ENCODE data around the gene NSD1.

The NSD1 gene

DNA sequence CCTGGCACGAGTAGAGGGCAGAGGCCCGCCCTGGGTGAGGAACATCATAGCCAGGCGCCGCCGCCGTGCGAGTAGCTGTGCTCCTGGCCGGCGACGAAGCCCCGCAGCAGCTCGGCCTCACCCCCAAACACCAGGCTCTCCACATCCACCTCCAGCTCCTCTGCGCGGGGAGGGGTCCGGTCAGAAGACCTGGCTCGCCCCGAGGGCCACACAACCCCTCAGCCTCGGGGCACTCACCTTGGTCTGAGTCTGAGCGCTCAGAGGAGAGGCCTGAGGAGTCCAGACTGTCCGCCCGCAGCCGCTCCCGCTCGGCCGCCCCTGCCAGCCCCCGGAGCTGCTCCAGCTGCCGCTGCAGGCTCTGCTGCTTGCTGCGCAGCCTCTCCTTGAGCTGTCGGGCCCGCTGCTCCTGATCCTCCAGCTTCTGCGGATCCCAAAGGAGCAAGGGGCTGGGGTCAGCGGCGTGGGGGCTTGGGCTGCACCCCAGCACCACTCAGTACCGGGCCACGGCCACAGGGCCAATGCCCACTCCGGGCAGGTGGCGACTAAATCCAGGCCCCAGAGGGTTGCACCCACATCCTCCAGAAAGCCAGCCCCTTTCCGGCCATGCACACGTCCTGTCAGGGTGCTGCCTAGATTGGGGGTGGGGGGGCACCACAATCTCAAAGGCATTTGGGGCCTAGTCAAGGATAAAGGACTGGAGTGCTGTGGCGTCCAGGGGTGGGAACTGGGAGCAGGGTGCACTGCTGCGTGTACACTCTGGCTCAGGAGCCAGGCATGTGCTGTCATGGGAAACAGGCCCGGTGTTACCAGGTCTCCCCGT lies 174.2 kb downstream of the NSD1 start:
- DNase-seq (ENCODE audit: low read depth) = no peak

DNA sequence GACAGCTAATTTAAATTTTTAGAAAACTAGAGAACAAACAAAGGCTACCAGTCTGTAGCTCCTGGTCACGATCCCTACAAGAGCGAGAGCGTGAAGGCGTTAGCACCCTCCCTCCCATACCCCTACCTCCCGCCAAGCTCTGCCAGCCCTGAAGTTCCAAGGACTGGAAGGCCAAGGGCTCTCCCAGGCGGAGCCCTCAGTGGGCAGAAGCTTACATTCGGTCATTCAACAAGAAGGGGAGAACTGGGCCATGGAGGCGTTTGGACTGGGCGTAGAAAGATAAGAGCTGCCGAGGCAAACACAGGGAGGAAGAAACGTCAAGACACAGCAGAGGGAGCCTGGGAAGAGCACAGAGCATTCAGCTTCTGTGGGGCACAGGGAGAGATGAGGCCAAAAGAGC lies 175.2 kb downstream of the NSD1 start:
- DNase-seq (ENCODE audit: low read depth) = no peak

DNA sequence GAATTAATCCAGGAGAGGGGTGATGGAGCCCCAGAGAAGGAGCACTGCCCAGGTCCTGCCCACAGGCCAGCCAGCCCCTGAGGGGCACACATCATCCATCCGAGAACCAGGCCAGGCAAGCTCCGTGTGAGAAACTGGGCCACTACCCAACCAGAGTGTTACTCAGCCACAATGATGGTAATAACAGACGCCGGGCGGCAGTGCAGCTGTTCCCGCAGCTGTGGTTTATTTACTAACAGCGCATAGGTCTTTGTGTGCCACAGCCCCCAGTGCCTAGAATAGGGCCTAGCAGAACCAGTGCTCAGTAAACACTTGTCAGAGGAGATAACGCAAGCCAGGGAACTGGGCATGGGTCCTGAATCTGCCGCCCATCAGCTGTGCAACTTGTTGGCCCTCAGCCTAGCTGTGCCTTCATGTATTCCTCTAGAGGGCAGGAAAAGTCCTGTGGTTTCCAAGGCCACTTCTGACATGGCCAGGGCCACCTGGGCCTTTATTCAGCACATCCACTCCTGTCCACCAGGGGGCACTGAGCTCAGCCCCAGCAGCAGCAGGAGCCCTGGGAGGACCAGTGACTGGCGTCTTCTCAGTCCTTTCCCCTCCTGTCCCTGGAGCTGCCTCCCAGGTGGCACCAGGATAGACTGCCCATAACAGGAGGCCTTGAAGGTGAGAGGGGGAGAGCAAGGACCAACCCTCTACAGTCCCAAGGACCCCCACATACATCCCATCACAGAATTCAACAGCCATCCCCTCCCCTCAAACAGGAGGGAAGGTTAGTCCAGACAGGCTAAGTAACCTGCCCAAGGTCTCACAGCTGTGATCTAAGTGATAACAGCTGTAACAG lies 176.0 kb downstream of the NSD1 start:
- no peak for DNase-seq (ENCODE audit: low read depth)

DNA sequence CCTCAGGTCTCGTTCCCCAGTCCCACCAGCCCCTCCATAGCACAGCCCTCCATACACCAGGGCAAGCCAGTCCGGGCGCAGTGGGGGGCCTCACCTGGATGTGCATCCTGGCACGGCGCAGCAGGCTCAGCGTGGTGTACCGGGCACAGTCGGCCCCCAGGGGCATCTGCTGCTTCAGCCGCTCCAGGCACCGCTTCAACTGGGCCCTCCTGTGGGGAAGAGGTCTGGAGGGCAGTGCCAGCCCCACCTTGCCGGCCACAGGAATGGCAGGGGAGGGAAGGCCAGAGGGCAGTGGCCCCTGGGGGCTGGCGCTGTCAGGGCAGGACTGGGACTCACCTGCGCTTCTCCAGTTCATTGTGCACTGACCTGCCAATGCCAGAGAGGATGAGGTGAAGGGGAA lies 176.8 kb downstream of the NSD1 start:
- no peak for DNase-seq (ENCODE audit: low read depth)

DNA sequence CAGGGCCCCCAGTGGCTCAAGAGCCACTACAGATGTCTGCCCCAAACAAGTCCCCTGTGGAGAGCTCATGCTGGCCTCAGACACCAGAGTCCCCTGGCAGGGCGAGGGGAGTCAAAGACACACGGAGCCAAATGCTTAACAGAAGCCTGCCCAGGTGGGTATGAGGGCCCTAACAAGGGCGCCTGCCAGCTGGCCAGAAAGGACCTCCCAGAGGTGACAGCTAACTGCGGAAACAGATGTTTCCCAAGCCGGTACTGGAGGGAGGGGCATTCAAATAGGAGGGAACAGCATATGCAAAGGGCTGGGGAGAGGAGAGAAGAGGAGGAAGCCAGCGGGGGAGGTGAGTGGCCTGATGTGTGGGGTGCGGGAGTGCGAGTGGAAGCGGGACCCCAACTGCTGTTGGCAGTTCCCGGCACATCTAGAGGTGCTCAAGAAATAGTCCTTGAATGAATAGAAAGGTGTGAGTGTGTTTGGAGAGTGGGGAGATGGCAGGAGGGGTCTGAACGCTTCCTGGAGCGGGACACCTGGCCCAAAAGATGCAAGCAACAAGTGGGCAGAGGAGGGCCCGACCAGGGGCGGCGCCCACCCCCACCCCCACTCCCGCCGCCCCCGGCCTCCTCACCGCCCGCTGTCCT lies 177.3 kb downstream of the NSD1 start:
- no peak for DNase-seq (ENCODE audit: low read depth)

DNA sequence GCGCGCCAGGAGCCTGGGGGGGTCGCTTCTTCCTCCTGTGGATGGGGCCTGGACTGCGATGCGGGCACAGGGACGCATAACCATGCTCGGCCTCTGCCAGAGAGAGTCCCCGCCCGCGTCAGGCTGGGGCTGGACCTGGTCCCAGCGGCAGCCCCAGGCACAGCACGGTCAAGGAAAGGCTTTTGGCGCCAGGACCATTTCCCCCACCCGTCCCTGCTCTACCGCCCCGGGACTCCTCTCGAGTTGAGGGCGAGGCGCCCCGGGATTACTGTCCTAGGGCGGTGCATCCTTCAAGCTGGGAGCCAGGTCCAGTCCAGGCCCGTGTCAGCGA lies 177.8 kb downstream of the NSD1 start:
- DNase-seq (ENCODE audit: low read depth) = no peak

GRCh38 chr5:177311723-177312648 lies 178.4 kb downstream of the NSD1 start, which contains the start of gene MXD3:
Gene MXD3 (minus strand): TSS chr5:177311898. CDS start chr5:177311830, 68 bp downstream.
- peak; percentile 93 for DNase-seq (ENCODE audit: low read depth)

DNA sequence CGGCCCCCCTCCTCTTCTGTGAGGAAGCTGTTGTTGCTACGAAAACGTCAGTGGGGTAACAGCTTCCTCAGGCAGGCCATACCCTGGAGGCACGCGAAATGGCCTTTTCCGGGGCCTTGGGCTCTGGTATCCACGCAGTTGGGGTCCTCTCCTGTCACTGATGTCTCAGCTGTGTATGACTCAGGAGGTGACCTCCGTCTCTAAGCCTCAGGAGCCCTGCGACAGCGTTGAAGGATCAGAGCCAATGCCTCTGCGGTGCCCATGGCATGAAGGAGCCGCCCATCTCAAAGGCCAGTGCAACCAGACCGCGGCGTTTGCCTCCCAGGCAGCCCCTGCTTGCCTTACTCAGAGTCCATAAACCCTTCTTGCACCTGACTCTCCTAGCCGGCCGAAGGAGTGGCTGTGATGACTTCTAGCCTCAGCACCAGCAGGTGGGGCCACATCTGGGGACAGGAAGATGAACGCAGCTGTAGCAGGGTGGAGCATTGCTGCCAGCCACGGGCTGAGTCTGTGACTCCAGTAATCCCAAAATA lies 179.1 kb downstream of the NSD1 start:
- DNase-seq (ENCODE audit: low read depth) = no peak

- DNase-seq (ENCODE audit: low read depth) = no peak
These were observed 180.1 kb downstream of the NSD1 start for GRCh38 chr5:177313561-177314259.

GRCh38 chr5:177314376-177315342 lies 181.1 kb downstream of the NSD1 start:
- no peak for DNase-seq (ENCODE audit: low read depth)

DNA sequence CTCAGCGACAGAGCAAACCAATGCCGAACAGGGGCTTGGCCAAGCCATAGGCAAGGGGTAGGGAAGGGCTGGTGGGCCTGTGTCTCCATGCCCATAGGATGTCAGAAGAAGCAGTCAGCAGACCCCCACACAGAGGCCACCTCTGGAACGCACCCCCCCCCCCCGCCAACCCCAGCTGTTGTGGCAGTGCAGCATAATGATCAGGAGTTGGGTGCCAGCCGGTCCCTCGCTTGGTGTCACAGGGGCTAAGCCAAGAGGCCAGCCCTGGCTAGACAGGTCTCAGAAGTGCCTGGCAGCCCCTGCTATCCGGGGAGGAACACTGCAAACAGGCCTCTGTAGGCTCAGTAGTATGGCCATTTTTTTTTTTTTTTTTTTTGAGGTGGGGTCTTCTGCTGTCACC lies 181.8 kb downstream of the NSD1 start:
- no peak for DNase-seq (ENCODE audit: low read depth)

- no peak for DNase-seq (ENCODE audit: low read depth)
These were observed 182.4 kb downstream of the NSD1 start for GRCh38 chr5:177316005-177316404.

DNA sequence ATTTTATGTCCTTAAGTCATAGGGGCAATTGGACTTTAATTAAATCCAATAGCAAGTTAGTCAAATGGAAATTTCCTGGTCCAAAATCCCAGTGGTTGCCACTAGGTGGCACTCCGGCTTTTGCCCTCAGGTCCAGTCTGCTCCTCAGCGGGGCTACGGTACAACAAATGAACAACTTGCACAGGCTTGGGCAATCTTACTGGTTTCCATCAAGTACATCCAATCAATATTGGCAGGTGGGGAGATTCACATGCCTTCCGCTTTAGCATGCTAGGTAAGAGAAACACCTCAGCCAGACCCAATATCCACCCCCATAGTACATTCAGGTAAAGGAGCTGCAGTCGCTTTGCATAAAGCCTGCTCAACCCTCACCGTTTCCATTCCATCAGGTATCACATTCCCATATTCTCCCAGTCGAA lies 184.4 kb downstream of the NSD1 start:
- DNase-seq (ENCODE audit: low read depth) = peak; percentile 57

DNA sequence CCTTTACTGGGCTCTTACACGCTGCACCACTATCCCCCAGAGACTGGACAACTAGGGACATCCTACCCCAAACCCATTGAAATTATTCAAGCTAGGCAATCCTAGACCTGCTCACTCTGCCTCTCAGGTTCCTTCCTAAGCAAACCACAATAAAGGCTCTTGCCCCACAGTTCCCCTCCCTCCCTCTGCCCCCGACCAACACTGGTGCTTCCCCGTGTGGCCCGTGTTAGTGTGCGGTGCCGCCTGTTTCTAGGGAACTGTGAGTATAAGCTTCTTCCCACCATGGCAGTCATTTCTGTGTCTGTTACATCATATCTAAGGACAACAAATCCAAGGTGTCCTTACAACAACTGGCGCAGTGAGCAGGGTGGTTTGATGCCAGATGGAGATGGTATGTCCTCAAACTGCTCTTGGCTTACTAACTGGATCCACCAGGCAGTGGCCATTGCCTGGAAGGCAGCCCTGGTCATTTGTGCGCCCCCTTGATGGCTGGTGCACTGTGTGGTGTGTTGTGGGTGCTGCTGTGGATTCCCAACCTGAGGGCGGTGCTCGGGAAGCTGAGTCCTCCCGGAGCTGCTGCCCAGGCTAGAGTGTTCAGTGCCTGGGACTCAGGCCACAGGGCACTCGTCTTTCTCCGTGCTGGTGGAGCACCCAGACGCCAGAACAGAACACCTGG lies 186.5 kb downstream of the NSD1 start:
- no peak for DNase-seq (ENCODE audit: low read depth)

DNA sequence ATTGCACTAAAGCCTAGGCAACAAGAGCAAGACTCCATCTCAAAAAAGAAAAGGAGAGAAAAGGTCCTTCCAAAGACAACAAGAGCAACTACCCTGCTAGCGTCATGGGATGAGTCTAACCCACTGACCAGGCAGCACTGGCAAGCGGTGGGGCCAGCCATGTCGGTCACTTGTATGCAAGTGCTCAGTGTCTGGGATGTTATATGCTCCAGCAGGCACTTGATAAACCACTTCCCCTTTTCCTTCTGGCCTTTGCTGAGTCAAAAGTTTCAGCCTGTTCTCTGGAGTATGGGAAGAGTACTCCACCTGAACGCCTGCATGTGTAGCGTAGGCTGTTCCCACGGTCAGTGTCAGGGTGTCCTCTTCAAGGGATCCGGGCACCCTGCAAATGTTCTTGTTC lies 187.3 kb downstream of the NSD1 start:
- DNase-seq (ENCODE audit: low read depth) = no peak

DNA sequence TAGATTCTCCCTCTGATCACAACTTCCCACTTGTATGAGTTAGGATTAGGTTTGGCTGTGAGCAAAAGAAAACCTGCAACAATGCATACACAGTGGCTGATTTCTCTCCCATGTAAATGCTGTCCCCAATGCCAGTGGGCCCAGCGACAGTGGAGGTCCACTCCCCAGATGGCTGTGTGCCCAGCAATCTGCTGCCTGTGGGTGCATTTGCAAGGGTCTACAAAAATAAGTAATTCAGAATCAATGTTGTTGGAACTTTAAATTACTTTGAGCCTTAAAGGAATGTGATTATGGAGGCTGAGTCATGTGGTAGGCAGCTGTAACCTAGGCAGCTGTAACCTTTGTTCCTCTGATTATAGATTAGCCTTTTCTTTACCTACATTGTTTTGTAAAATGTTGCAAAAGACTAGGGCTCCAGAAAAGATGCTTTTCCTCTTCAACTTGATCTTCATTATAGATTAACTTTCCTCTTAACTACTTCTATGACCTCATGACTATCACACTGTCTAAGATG lies 192.4 kb downstream of the NSD1 start:
- no peak for DNase-seq (ENCODE audit: low read depth)

- DNase-seq (ENCODE audit: low read depth) = peak; percentile 61
These were observed 194.3 kb downstream of the NSD1 start for GRCh38 chr5:177327539-177328522.

All from stromal cell of bone marrow (primary cell).